ENCODE measurements around the gene EXOC3L2. TPM values are rescaled to one million over a fixed set of nuclear protein-coding genes. Genes with fewer than 3 reads are reported as not detected.

EXOC3L2 gene
- total and polyA plus RNA-seq, 2 experiments from 2014 or later = 1.3 TPM; not detected in 1

GRCh38 chr19:45184115-45184514 is 61.1 kb downstream of the EXOC3L2 start:
- Histone ChIP-seq H3K9me3 (ENCODE audit: low read depth) (no peaks in the 10 kb centered on the region), H3K79me2 (peaks cover 32% of the 10 kb centered on the region), H4K20me1 (ENCODE audit: insufficient read depth, poor library complexity, severe bottlenecking) (no peaks in the 10 kb centered on the region), H3K4me3 (no peak overlapping the region), H3K4me1 (ENCODE audit: insufficient read depth) (peaks cover 3% of the 10 kb centered on the region), H3K36me3 (replicated peaks; ENCODE audit: insufficient read depth, low read depth) (no peaks in the 10 kb centered on the region), H3K27ac (no peak overlapping the region), H3K4me2 (no peak overlapping the region), H3K27me3 (no peaks in the 10 kb centered on the region), H3K9me2 (replicated peaks; ENCODE audit: insufficient read depth) (no peaks in the 10 kb centered on the region), H2AFZ (no peak overlapping the region)
- no peak for DNase-seq (ENCODE audit: low spot score)
- TF ChIP-seq EZH2phosphoT487 (IDR thresholded peaks at IDR 0.05; ENCODE audit: low read depth, severe bottlenecking, unreplicated experiment) (no peak), CTCF (IDR thresholded peaks at IDR 0.05; ENCODE audit: poor library complexity) (no peak), EZH2 (IDR thresholded peaks at IDR 0.05; ENCODE audit: borderline replicate concordance) (no peak)
- WGBS (ENCODE audit: low lambda C conversion rate, missing lambda C conversion rate) = 93% methylated on average over 5 of the region's 5 CpGs

- Histone ChIP-seq H3K9me2 (replicated peaks; ENCODE audit: insufficient read depth) (no peaks in the 10 kb centered on the region), H4K20me1 (ENCODE audit: insufficient read depth, poor library complexity, severe bottlenecking) (no peaks in the 10 kb centered on the region), H3K79me2 (peaks cover 32% of the 10 kb centered on the region), H3K9me3 (ENCODE audit: low read depth) (no peaks in the 10 kb centered on the region), H3K4me2 (no peak overlapping the region), H3K27ac (no peak overlapping the region), H3K4me1 (ENCODE audit: insufficient read depth) (peaks cover 3% of the 10 kb centered on the region), H3K36me3 (replicated peaks; ENCODE audit: insufficient read depth, low read depth) (no peaks in the 10 kb centered on the region), H3K4me3 (no peak overlapping the region), H3K27me3 (no peaks in the 10 kb centered on the region), H2AFZ (no peak overlapping the region)
- TF ChIP-seq EZH2 (IDR thresholded peaks at IDR 0.05; ENCODE audit: borderline replicate concordance) = no peak
- TF ChIP-seq CTCF (IDR thresholded peaks at IDR 0.05; ENCODE audit: poor library complexity) = no peak
- TF ChIP-seq EZH2phosphoT487 (IDR thresholded peaks at IDR 0.05; ENCODE audit: low read depth, severe bottlenecking, unreplicated experiment) = no peak
- WGBS (ENCODE audit: low lambda C conversion rate, missing lambda C conversion rate) = 95% methylated on average over 4 of the region's 4 CpGs
- no peak for DNase-seq (ENCODE audit: low spot score)
Measured at GRCh38 chr19:45182758-45183157, 62.4 kb downstream of the EXOC3L2 start.

- Histone ChIP-seq H3K79me2 (peaks cover 45% of the 10 kb centered on the region), H3K4me2 (peak overlapping the region; percentile 95), H3K9me3 (ENCODE audit: low read depth) (no peaks in the 10 kb centered on the region), H3K27ac (no peak overlapping the region), H3K4me1 (ENCODE audit: insufficient read depth) (peaks cover 10% of the 10 kb centered on the region), H2AFZ (no peak overlapping the region), H3K9me2 (replicated peaks; ENCODE audit: insufficient read depth) (no peaks in the 10 kb centered on the region), H3K36me3 (replicated peaks; ENCODE audit: insufficient read depth, low read depth) (no peaks in the 10 kb centered on the region), H3K4me3 (no peak overlapping the region), H4K20me1 (ENCODE audit: insufficient read depth, poor library complexity, severe bottlenecking) (no peaks in the 10 kb centered on the region), H3K27me3 (no peaks in the 10 kb centered on the region)
- no peak for DNase-seq (ENCODE audit: low spot score)
- WGBS (ENCODE audit: low lambda C conversion rate, missing lambda C conversion rate) = 88% methylated on average over 7 of the region's 7 CpGs
- no peak for TF ChIP-seq EZH2phosphoT487 (IDR thresholded peaks at IDR 0.05; ENCODE audit: low read depth, severe bottlenecking, unreplicated experiment)
- TF ChIP-seq EZH2 (IDR thresholded peaks at IDR 0.05; ENCODE audit: borderline replicate concordance) = no peak
- no peak for TF ChIP-seq CTCF (IDR thresholded peaks at IDR 0.05; ENCODE audit: poor library complexity)
Measured at GRCh38 chr19:45180936-45181335, 64.3 kb downstream of the EXOC3L2 start.

All from hepatocyte (in vitro differentiated cells).